Hematopoietic multipotent progenitor cell treated with erythropoietin and hydrocortisone succinate and interleukin-3 and kit ligand, for 17 days (in vitro differentiated cells): ENCODE results near the gene PRKD3.

ENCODE experiments used
- DNase-seq: peaks from one replicate; pipeline ENCODE4 v3.0.0-alpha.2; 2015; ENCODE audit warnings: low spot score

PRKD3 gene

GRCh38 chr2:37324786-37325624, at the start of gene PRKD3:
PRKD3 (minus strand) TSS chr2:37324833; CDS start chr2:37316524, 8,309 bp downstream.
- DNase-seq: no peak

- DNase-seq: no peak
Measured at GRCh38 chr2:37372000-37372399, 47.4 kb upstream of the PRKD3 start.

GRCh38 chr2:37370666-37371065, 46.0 kb upstream of the PRKD3 start:
- no peak for DNase-seq

- DNase-seq: no peak
Measured at GRCh38 chr2:37367984-37368383, 43.4 kb upstream of the PRKD3 start.

- DNase-seq: no peak
Measured at GRCh38 chr2:37367310-37367709, 42.7 kb upstream of the PRKD3 start.

GRCh38 chr2:37366773-37367172, 42.1 kb upstream of the PRKD3 start:
- no peak for DNase-seq

- no peak for DNase-seq
Measured at GRCh38 chr2:37365669-37366068, 41.0 kb upstream of the PRKD3 start.

GRCh38 chr2:37364351-37364750, 39.7 kb upstream of the PRKD3 start:
- no peak for DNase-seq

- no peak for DNase-seq
Measured at GRCh38 chr2:37361994-37362698, 37.5 kb upstream of the PRKD3 start.

- no peak for DNase-seq
Measured at GRCh38 chr2:37361216-37361815, 36.7 kb upstream of the PRKD3 start.

GRCh38 chr2:37358466-37358865, 33.8 kb upstream of the PRKD3 start:
- DNase-seq: no peak

GRCh38 chr2:37357530-37357929, 32.9 kb upstream of the PRKD3 start:
- no peak for DNase-seq

- no peak for DNase-seq
Measured at GRCh38 chr2:37357069-37357468, 32.4 kb upstream of the PRKD3 start.

- no peak for DNase-seq
Measured at GRCh38 chr2:37356299-37356698, 31.7 kb upstream of the PRKD3 start.

- no peak for DNase-seq
Measured at GRCh38 chr2:37355735-37356134, 31.1 kb upstream of the PRKD3 start.

- no peak for DNase-seq
Measured at GRCh38 chr2:37354531-37354930, 29.9 kb upstream of the PRKD3 start.

- no peak for DNase-seq
Measured at GRCh38 chr2:37350034-37350433, 25.4 kb upstream of the PRKD3 start.

- DNase-seq: no peak
Measured at GRCh38 chr2:37349231-37349860, 24.7 kb upstream of the PRKD3 start.

- no peak for DNase-seq
Measured at GRCh38 chr2:37348155-37348554, 23.5 kb upstream of the PRKD3 start.

GRCh38 chr2:37344453-37345361, 20.1 kb upstream of the PRKD3 start, which contains the start of gene QPCT:
QPCT (plus strand) TSS chr2:37344630; CDS start chr2:37344732, 102 bp downstream.
- DNase-seq: no peak
